NCI-H2196 treated with DMSO at 0.1 percent for 48 hours (cell line): ENCODE data around the gene ADGRV1.
"Not testable (repeated sequence)": the region's sequence is repeated elsewhere in the genome, so short reads cannot be mapped to it uniquely, and the experiment has no call there.

ENCODE experiments used
- DNase-seq: peaks from one replicate; lab custom pipeline; 2025; ENCODE audit not compliant: unreplicated experiment; lab: John Stamatoyannopoulos, UW

ADGRV1 gene

GRCh38 chr5:90650767-90651166, 92.2 kb downstream of the ADGRV1 start:
- no peak for DNase-seq

GRCh38 chr5:90654215-90654614, 95.6 kb downstream of the ADGRV1 start:
- DNase-seq: no peak

- no peak for DNase-seq
Measured at GRCh38 chr5:90655423-90655822, 96.8 kb downstream of the ADGRV1 start.

GRCh38 chr5:90657030-90657429, 98.4 kb downstream of the ADGRV1 start:
- DNase-seq: no peak

DNA sequence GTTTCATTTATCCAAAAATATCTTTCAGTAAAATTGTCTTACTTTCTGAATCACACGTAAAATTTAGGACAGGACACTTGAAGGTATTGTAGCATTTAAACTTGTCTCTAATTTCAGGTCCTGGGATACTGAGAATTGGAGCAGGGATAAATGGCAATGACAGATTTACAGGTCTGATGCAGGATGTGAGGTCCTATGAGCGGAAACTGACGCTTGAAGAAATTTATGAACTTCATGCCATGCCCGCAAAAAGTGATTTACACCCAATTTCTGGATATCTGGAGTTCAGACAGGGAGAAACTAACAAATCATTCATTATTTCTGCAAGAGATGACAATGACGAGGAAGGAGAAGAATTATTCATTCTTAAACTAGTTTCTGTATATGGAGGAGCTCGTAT, 99.2 kb downstream of the ADGRV1 start:
- DNase-seq: no peak

DNA sequence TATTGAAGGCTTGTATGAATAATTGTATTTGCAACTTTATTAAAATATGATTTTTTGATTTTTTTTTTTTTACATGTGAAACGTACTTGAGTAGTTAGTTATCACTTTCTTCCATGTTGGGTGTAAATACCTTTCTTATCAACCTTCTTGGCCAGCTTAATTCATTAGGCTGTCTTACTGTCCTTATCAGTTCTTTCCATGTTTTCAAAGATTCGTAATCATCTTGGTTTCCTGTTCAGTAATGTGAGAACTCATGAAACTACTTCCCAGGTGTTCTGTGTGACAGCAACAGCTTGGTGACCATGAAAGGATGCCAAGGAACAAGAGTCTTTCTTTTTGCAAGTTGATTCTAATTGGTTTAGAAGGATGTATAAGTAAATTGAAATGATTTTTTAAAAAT, 100.0 kb downstream of the ADGRV1 start:
- no peak for DNase-seq

GRCh38 chr5:90668079-90668565, 109.5 kb downstream of the ADGRV1 start:
- DNase-seq: not testable (repeated sequence)

- no peak for DNase-seq
Measured at GRCh38 chr5:90675222-90675621, 116.6 kb downstream of the ADGRV1 start.

DNA sequence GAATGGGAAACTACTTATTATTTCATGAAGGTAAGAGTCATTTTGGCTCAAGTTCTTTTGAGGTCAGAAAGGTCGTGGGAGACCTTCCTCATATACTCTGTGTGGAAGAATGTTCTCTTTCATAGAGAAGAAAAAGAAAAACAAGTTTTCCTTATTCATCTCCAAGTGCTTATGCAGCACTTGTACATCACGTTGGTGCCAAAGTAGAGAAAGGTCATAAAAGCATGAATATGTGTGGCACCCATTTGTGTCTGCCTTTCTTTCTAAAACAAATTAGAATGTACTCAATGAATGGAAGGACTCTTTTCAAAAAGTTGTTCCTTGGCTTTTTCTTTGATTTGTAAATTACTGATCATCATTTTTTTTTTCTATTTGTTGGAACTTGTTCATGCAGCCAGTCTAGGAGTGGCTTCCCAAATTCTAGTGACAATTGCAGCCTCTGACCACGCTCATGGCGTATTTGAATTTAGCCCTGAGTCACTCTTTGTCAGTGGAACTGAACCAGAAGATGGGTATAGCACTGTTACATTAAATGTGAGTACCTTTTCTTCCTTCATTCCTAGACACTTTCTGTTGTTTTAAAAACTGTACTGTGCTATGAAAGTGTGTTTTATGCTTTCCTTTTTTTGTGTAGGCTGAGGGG, 122.4 kb downstream of the ADGRV1 start:
- no peak for DNase-seq

DNA sequence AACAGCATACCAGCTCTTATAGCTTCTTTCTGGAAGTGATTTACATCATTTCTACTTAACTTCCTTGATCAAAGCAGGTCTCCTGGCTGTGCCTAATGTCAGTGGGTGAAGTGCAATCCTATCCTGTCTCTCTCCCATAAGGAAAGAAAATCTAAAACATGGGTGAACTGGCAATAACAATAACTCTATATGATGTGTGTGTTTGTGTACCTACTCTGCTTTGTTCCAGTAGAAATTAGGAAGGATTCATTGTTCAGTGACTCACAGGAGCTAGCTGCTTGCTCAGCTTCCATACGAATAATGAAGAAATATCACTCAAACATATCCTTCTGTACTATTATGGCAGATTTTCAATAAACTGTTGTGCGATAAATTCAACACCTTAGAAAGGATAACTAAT, 123.7 kb downstream of the ADGRV1 start:
- no peak for DNase-seq

DNA sequence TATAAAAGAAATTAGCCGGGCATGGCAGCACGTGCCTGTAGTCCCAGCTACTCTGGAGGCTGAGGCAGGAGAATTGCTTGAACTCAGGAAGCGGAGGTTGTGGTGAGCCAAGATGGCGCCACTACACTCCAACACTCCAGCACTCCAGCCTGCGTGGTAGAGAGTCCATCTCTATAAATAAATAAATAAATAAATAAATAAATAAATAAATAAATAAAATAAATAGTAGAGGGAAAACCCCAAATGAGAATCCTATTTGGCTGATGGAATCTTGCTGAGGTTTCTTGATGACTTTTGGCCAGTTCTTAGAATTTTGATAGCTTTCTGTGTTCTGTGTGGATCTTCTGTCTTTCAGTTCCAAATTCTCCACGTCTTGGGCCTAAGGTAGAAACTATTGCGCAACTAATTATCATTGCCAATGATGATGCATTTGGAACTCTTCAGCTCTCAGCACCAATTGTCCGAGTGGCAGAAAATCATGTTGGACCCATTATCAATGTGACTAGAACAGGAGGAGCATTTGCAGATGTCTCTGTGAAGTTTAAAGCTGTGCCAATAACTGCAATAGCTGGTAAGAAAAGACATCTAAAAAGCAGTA, 126.9 kb downstream of the ADGRV1 start:
- no peak for DNase-seq

DNA sequence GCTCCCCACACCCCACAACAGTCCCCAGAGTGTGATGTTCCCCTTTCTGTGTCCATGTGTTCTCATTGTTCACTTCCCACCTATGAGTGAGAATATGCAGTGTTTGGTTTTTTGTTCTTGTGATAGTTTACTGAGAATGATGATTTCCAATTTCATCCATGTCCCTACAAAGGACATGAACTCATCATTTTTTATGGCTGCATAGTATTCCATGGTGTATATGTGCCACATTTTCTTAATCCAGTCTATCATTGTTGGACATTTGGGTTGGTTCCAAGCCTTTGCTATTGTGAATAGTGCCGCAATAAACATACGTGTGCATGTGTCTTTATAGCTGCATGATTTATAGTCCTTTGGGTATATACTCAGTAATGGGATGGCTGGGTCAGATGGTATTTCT, 127.8 kb downstream of the ADGRV1 start:
- not testable (repeated sequence) for DNase-seq

DNA sequence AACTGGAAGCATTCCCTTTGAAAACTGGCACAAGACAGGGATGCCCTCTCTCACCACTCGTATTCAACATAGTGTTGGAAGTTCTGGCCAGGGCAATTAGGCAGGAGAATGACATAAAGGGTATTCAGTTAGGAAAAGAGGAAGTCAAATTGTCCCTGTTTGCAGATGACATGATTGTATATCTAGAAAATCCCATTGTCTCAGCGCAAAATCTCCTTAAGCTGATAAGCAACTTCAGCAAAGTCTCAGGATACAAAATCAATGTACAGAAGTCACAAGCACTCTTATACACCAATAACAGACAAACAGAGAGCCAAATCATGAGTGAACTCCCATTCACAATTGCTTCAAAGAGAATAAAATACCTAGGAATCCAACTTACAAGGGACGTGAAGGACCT, 128.9 kb downstream of the ADGRV1 start:
- not testable (repeated sequence) for DNase-seq

DNA sequence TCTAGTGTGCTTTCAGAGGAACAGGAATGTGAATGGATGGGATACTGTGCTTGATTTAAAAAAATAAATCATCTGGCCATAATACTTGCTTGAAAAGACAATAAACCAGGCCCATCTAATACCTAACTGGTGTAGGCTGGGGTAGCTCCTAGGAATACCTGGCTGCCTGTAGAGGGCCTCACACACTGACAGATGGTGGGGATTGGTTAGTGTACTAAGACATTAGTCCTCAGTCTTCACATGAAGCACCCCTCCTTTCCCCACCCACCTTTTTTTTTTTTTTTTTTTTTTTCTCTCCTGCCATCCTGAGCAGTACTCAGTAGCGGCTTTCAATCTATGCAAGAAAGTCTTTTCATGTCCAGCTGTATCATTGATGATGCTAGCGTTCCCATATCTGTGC, 130.5 kb downstream of the ADGRV1 start:
- no peak for DNase-seq

DNA sequence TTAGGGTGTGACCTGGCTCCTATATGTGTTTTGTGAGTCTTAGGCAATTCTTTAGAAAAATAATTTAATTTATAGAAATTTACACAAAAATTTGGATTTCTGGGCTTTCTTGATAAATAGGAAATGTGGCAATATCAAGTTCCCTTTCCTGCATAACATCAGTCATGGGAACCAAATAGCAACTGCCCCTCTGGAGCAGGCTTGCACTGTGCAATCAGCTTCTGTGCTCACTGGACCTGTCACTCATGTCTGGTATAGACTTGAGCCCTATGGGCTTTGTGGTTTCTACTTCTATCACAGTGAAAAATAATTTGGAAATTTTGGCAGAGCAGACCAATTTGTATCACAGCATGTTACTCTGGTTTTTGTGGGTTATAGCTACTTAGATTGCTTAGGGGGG, 131.7 kb downstream of the ADGRV1 start:
- no peak for DNase-seq

DNA sequence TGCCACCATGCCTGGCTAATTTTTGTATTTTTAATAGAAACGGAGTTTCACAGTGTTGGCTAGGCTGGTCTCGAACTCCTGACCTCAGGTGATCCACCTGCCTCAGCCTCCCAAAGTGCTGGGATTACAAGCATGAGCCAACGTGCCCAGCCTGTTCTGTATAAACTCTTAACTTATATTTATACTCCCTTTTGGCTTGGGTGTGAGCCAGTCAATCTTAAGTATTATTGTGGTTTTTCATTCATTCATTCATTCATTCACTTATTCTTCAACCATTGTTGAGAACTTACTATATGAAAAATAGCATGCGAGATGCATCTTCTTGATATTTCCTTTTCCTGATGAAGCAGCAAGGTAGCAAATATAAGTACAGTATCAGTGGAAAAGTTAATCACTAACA, 132.9 kb downstream of the ADGRV1 start:
- no peak for DNase-seq

- DNase-seq: no peak
Measured at GRCh38 chr5:90696153-90696552, 137.6 kb downstream of the ADGRV1 start.

GRCh38 chr5:90700299-90700698, 141.7 kb downstream of the ADGRV1 start:
- no peak for DNase-seq

DNA sequence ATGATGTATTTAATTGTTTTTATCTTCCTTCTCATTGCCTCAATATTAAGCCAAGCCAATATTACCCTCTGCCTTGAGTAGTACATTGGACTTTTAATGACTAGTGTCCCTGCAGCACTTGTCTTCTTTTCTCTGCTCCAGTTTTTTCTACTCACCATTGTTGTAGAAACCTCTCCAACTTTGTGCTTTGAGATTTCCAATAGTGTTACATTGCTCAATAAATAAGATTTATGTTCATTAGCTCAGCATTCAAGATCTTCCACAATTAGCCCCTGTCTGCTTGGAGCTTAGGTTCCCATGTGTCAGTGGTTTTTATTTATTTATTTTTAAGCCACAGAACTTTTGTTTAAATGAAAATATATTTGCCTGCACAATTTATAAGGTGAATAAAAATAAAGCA, 145.3 kb downstream of the ADGRV1 start:
- DNase-seq: no peak

GRCh38 chr5:90707698-90708097, 149.1 kb downstream of the ADGRV1 start:
- no peak for DNase-seq

DNA sequence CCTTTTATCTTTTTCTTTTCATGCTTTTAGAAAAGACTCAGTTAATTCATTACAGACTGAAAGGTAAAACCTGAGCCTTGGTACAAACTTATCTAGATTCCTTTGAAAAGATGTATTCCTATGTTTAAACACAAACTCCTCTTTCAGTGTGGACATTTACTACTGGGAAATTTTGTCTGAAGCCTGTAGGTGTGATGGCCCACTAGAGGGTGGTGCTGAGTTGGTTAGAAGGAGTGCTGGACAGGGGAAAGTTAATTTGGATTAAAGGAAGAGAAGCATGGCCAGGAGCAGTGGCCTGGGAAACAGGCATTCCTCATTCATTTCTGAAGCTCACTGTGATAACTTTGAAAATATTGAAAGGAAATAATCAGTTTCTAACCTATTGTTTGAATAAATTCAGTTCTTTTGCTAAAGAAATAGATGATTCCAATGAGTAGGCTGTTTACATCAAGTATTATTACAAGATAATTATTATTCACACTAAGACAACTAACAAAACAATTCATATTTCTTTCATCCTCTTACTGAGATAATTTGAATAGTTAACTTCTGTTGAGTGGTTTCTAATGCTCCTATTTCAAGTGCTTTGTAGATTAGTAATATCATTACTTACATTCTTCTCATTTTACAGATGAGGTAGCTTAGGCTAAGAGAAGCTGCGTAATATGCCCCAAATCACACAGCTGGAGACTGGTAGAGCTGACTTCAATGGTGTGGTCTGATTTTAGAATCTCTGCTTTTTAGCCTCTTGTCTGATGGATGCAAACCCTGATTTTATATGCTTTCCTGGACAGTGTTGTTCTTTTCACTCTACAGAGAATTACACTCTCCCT, 150.9 kb downstream of the ADGRV1 start:
- no peak for DNase-seq

- DNase-seq: no peak
Measured at GRCh38 chr5:90718387-90718786, 159.8 kb downstream of the ADGRV1 start.
